Stimulated activated CD8-positive, alpha-beta memory T cell treated with anti-CD3 and anti-CD28 coated beads, Interleukin-7, amount 100 ng/mL, for 48 hours (primary cell): ENCODE measurements around the gene SYNPO.

Source experiments
- DNase-seq, 2 donors: peaks; one replicate each; pipeline ENCODE4 v3.0.0-alpha.2; 2020; ENCODE audit warnings: low read depth in 1 of 2; ENCODE audit errors: extremely low read depth in 1 of 2

The SYNPO gene

DNA sequence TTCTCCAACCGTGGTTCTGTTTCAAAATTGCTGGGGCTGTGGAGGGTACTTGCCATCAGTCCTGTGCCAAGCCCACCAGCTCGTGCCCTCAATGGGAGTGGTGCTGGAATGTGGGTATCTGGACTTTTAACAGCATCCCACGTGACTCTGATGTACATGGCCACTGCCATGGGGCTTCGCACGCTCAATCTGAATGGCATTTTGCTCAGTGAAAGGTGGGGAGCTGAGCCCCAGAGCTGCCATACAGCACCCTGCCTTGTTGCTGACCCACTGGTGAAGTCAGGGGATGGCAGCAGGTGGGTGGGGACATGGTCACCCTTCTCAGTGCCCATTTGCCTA, 16.6 kb upstream of the SYNPO start:
- no peak for DNase-seq

DNA sequence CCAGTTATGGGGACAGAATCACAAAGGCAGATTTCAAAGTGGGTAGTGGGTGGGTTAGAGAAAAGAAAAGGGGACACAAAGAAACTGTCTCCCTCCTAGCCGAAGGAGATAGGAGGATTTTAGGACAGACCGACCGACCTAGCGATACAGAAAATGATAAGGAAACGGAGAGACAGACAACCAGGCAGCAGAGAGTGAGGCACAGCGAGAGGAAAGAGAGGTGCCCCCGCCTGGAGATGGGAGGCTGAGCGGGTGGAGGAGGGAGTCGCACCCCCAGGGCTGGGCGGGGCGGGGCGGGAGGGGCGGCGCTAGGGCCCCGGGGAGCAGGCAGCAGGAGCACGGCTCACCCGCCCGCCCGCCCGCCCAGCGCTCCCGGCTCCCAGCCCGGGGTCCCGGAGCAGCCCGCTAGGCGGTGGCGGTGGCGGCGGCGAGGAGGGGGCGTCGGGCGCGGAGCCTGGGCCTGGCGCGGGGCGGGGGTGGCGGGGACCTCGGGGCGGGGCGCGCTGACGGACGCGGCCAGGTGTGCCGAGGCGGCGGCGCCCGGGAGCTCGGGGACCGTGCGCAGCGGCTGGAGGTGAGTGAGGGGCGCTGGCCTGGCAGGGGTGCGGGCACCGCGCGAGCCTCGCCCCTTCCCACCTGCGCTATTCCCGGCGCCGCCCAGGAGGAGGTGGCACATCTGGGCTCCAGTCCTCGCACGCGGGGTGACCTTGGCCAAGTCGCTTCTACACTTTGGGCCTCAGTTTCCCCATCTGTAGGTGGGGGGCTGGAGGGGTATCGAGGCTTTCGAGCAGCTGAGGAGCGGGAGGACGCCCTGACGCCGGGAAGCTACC, 15.9 kb upstream of the SYNPO start:
- no peak for DNase-seq

DNA sequence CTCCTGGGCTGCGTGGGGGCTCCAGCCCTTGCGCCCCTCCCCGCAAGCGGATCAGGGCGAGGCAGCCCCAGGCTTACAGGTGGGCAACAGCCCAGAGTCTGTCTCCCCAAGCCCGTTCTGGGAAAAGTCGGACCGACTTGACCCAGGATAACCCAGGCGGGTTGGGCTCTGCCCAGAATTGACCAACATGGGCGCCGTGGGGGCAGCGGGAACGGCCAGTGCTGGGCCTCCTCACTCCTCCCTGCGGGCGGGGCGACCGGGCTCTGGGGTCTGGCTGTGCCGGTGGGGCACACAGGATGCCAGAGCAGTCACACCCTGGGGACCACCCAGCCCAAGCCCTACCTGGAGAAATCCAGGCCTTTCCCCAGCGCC, 15.3 kb upstream of the SYNPO start:
- DNase-seq = no peak

DNA sequence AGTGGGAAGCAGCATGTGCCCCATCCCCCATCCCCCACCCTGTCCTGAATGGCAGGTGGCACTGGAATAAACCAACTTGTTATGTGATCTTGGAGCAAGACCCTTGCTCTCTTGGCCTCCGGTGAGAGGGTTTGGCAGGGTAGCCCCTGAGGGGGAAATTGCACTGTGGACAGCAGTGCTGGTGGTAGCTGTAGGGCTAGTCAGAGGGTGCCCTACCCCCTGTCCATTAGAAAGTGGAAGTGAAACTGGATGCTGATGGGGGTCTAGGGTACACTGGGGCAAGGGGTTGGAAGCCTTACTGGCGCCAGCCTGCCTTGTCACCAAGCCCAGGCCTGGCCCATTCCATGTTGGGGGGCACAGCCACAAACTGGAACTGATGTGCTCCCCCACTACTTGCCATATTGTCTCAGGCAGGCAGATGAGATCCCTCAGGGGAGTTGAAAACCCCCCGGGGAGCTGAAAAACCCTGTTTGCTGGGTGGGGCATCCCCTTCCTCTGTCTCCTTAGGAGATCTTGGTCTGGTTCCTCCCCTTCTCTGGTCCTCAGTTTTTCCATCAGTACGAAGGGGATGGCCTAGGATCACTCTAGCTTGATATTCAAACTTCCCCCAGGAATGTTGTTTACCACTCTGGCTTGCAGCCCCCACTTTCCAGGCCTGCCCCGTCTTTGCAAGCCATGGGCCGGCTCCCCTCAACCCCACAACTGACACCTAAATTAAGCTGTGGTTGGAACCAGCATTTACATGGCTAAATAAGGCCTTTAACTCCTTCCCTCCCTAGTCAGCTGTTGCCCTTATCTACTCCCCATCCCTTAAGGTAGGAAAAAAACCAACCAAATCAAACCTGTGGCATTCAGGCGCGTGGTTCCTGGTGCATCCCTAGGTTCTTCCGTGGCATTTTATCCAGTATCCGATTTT, 14.4 kb upstream of the SYNPO start:
- no peak for DNase-seq

DNA sequence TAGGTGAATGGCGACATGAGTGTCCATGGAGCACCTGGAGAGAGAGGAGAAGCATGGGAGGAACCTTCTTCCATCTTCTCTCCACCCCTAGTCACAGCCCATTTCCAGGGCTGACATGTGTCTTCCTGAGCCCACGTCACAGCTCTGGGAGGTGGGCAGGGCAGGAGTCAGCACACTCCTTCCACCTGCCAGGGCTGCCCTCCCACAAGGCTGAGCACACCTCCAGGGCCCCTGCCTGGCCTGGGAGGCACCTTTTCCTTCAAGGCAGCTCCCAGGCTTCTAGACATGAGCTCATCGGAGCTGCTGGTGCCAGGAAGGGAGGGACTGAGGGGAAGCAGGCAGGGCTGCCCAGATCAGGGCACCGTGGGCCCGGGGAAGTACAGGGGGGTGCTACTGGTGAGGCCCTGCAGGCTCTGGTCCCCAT, 13.6 kb upstream of the SYNPO start:
- DNase-seq = no peak

DNA sequence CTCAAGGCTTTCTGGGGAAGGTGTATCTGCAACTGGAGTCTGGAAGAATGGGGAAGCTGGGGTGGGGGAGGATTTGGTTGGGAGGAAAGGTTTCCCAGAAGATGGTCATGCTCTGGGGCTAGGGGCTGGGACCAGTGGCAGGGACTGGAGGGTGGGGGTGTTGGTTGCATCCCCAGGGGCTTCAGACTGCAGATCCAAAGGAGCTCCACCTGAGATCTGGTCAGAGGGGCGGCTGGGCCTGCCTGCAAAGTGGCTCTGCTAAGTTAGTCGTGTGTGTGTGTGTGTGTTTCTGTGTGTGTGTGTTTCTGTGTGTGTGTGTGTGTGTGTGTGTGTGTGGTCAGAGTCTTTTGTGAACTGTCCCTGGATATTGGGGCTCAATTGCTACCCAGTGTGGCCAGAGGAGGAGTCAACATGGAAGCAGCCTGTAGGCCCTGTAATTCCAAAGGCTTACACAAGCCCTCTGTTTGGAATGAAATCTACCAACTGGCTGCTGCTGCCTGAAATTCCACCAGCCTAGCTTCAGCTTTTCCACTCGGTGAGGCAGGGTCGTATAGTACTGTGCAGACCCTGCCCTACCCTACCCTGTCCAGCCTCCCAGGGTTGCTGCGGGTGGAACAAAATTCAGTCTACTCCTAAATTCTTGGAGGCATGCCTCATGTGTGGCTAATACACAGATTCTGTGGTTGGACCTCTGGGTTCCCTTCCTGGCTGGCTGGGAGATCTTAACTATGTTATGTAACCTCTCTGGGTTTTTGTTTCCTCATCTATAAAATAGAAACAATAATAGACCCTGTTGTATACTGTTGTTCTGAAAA, 12.5 kb upstream of the SYNPO start:
- no peak for DNase-seq

DNA sequence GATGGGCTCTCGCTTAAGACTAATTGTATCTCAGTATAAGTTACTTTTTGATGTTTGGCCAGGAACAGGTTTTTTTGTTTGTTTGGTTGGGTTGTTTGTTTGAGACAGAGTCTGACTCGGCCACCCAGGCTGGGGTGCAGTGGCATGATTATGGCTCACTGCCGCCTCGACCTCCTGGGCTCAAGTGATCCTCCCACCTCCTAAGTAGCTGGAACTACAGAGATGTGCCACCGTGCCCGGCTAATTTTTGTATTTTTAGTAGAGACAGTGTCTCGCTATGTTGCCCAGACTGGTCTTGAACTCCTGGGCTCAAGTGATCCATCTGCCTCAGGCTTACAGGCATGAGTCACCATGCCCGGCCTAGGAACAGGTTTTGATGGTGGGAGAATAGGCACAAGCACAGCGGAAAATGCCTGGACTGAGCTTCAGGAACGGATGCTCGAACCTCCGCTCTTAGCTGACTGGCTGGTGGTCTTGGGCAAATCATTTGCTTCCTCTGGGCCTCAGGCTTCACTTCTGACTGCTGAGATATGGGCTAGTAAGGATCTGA, 11.4 kb upstream of the SYNPO start:
- DNase-seq = no peak

DNA sequence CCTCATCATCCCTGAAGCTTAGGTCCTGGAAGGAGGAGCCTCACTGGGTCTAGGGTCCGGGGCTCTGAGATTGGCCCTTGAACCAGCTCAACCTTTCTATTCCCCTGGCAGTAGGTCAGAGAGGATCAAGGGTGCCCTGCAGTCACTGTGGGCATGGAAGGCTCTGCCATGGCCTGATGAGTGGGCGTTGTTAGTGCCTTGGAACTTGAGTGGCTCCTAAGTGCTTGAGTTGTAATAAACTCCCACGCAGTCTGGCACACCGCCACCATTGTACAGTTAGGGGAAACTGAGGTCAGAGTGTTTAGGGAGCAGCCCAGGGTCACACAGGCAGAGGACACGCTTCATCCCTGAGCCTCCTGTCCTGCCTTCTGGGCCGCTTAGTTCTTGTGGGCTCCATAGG, 10.4 kb upstream of the SYNPO start:
- DNase-seq = no peak

DNA sequence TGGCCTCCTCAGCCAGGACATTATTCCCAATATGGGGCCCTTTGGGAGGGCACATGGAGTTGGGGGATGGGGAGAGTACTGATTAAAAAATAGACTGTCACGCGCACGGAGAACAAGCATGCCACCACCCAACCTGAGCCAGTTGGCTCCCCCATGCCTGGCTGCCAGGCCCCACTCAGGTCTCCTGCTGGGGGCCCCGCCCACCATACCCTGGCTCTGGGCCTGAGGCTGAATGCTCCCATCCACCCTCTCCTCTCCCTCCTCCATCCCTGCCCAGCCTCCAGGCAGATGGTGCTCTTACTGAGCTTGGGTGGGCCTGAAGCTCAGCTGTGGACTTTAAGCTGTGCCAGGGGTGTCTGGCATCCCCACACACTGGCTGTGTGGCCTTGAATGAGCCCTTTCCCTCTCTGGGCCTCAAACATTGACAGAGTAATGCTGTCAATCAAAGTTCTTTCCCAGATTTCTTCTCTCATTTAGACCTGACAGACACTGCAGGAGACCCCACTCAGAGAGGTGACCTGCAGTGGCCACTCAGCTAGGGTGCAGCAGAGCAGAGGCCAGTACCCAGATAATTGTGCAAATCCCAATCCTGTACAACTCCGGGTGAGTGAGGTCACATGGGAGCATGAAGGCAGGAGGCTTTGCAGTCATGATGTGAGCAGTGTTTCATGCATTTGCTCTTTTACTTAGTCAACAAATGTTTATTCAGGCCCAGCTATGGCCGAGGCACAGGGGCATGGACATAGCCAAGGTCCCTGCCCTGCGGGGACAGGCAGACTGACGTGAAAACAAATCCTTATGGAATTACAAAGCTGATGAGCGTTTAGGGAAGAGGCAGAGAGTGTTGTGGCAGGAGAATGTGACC, 9.8 kb upstream of the SYNPO start:
- DNase-seq = no peak

DNA sequence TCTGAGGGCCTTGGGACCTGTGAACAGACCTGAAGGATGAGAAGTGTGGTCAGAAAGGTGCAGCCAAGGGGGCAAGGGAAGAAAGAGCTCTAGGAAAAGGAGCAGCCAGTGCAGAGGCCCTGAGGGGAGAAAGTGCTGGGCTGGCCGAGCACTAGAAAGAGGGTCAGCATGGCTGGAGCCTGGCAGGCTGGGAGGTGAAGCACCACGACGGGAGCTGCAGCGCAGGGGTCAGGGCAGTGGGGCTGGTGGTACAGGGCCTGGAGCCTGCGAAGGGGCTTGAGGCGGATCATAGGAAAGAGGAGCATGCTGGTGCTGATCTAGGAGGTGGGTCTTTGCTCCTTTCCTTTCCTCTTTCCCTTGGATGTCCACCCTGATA, 9.1 kb upstream of the SYNPO start:
- no peak for DNase-seq

DNA sequence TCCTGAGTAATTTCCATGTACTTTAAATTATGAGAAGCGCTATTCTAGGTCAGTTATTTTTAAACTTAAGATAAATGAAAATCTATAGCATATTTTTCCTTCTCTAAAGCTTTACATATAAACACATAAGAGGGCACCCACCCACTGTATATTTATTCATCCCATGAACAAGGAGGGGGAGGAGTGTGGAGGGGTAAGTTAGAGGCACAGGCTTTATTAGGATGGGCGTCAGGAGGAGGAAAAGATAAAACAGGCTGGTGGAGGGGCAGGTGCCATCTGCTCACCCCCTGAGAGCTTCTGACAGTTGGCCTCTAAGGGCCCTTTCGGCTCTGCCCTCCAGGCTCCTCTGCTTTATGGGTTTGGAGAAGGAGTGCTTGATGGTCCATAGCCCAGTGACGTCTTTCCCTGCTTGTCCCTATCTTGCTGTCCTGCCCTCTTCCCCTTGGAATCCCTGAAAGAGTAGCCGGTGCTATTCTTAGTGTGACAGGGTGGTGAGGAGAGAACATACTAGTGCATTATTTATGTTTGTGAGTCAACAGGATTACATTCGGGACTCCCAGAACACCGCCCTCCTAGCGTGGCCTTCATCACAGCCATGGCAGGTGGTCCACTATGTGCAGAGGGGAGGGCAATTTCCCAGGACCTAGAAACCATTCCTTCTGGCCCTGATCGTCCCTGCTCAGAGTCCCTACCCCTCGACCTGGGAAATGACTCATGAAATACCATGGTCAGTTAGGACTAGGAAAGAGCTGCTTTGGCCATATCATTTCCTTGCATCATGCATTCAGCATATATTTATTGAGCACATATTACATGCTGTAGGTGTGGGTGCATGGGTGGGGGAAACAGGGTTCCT, 7.9 kb upstream of the SYNPO start:
- no peak for DNase-seq

DNA sequence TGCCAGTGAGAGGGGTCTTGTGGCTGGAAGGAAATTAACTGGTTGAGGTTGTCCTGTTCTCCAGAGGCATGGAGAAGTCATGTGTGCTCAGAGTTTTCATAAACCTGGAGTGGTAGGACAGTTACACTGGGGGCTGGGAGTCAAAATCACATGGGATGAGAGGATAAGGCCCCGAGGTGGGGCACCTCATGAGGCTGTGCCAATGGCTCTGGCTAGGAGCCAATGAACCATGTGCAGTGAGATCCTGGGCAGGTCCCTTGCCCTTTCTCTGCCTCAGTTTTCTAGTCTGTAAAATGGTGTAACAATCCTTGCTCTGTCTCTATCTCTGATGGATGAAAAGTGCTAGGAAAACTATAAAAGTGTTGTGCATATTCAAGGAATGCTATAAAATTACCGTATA, 7.0 kb upstream of the SYNPO start:
- no peak for DNase-seq

DNA sequence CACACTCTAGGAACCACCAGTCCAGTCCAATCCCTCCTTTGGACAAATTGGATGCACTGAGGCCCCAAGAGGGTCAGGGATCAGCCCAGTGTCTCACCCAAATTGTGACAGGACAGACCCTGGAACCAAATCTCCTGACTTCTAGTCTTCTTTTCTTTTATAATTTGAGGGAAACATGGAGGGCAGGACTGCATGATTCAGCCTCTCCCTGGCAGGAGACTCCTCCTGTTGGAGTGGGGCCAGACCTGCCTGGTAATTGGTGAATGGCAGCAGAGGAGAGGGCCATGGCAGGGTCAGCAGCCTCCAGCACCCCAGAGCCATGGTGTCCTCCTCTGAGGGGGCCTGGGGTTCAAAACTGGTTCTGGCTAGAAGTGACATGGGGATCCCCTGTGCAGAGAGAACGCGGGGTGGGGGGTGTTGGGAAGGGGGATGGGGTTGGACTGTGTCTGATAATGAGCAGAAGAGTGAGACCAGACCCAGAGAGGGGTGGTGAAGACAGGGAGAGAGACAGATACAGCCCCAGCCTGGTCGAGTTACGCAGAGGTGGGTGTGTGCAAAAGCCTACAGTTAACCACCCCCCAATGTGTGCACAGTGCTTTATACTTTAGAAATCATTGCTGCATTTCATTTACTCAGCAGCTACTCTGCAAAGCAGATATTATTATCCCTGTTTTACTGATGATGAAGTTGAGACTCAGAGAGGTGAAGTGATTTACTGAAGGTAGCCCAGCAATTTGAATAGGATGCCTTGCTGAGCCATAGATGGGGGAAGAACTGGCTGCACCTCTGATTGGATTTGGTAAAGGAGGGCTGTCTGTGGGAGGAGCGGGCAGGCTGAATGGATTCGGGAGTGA, 3.8 kb upstream of the SYNPO start:
- no peak for DNase-seq

DNA sequence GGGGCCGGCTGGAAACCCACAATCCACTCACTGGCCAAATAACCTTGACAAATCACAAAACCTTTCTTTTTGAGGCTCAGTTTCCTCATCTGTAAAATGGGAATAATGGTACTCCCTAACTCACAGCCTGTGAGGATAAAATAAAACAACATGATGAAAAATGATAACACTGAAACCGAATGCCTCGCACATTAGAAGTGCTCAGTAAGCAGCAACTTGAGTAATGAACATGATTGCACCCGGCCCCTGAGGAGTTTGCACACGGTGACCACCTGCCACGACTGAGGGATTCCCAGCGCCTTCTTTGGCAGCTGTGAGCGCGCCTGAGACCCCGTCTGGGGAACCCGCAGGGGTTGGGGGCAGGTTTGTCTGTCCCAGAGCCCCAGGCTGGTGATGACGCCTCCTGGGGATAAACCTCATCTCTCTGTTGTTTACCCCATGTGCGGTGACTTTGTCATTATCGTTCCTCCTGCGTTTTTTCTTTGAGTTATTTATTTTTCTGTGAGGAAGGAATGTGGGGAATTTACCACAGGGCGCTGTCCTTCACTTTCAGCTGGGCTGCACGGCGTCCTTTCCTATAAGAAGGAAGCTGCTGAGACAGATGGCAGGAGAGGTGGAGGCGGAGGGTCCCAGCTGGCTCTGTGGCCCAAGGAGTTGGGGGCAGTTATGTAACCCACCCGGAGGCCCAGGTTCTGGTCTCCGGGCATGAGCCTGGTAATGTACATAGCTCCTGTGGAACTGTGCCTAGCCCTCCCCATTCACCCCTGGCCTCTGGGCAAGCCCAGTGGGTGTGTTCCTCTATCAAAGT, 3.0 kb upstream of the SYNPO start:
- no peak for DNase-seq

DNA sequence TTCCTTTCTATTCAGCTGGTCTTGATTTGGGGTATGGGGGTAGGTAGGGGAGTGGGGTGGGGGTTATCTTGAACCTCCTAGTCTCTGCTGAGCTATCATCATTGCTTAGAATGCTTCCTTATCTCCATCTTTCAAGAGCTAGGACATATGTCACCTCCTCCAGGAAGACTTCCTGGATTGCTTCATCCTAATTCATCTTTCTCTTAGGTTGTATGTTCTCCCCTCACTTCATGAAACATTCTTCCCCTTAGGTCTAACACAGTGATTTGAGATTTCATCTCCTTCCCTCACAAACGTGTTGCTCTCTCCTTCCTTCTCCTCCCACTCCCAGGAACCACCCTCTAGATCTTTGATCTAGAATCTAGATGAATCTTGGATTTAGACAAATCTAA, 2.4 kb upstream of the SYNPO start:
- DNase-seq = no peak

DNA sequence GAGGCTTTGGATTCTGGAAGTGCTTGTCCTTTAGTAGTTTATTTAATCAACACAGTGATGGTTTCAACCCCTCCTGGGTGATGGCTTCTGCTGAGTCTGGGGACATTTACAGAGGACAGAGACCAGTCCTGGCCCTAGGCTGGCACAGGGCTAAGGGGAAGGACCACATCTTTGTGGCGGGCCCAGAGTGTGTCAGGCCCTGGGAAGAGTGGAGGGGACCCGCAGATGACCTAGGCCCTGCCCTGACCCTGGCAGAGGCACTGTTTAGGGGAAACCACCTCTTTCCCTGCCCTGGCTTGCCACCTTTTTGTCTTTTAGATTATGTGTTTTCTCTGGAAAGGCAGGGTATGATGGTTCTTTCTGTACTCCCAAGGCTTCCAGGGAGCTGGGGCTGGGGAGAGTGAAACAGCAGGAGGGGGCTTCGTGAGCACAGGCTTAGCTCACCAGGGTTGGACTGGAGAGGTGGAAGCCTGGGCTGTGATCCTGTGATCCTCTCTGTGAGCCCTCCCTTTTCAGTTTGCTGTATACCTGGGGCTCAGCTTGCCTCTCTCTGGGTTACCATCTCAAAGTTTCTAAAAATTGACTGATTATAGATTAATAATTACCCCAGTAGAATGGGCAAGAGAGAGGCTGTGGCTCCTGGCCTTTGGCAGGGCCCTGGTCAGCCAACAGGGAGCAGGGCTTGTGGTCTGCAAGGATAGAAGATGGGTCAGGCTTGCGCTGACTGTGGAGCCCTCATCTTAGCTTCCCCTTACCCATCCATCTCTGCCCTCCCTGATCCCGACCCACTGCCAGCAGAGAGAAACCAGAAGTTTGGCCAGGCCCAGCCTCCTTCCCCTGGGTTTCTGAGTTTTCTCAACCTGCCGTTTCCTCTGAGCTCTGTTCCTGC, 1.7 kb upstream of the SYNPO start:
- no peak for DNase-seq

DNA sequence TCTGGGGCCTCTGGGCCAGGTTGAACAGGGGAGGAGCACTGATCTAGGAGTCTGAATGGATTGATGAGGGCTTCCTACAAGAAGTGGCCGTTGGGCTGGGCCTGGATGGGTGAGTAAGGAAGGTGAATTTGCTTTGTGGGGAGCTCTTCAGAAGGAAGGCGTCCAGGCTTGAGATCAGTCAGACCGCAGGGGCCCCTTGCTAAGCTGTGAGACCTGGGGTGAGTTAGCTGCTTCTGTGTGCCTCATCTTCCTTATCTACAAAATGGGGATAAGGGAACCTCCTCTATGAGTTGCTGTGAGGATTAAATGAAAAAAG, 1.1 kb upstream of the SYNPO start:
- DNase-seq = no peak
